Mesodermal cell (in vitro differentiated cells): ENCODE data around the gene SPIRE2.
A peak's percentile ranks its signal among the peaks of the same experiment; 100 is the strongest.
"Not testable (repeated sequence)": the region's sequence is repeated elsewhere in the genome, so short reads cannot be mapped to it uniquely, and the experiment has no call there.

ENCODE experiments used
- H3K27ac ChIP-seq: 2 replicates; pipeline ENCODE4 v1.7.0; 2013; ENCODE audit warnings: mild to moderate bottlenecking, low read depth, low read length, moderate library complexity; ENCODE audit not compliant: severe bottlenecking
- H3K36me3 ChIP-seq: 2 replicates; pipeline ENCODE4 v1.7.1; 2013; ENCODE audit warnings: mild to moderate bottlenecking, low read length, moderate library complexity; ENCODE audit not compliant: control insufficient read depth, insufficient read depth
- H3K4me1 ChIP-seq: one replicate; pipeline ENCODE4 v1.7.1; 2013; ENCODE audit warnings: mild to moderate bottlenecking, low read length; ENCODE audit not compliant: insufficient read depth, control insufficient read depth, poor library complexity, severe bottlenecking
- H3K4me3 ChIP-seq: 2 replicates; pipeline ENCODE4 v1.7.0; 2013; ENCODE audit warnings: low read length, control low read depth, mild to moderate bottlenecking; ENCODE audit not compliant: insufficient read depth, poor library complexity, severe bottlenecking; ENCODE audit errors: extremely low read depth
- H3K9me3 ChIP-seq: 2 replicates; pipeline ENCODE4 v1.7.1; 2013; ENCODE audit warnings: mild to moderate bottlenecking, low read length, moderate library complexity; ENCODE audit not compliant: control insufficient read depth
- WGBS, 2 experiments: methylation state at CpG; one replicate each; pipeline ENCODE4 v1.1.5; 2013; ENCODE audit warnings: missing lambda C conversion rate in 2 of 2; ENCODE audit not compliant: insufficient coverage in 2 of 2; 5-methylcytosine and 5-hydroxymethylcytosine counted together

Gene SPIRE2

GRCh38 chr16:89911375-89911774, 83.1 kb downstream of the SPIRE2 start:
- whole genome bisulfite sequencing, 2 experiments = 93 to 98% methylated on average over 8 to 10 of the region's 14 CpGs
- Histone ChIP-seq H3K4me3 (no peak overlapping the region), H3K27ac (no peak overlapping the region), H3K36me3 (peaks cover 60% of the 10 kb centered on the region), H3K9me3 (peaks cover 5% of the 10 kb centered on the region), H3K4me1 (peaks cover 9% of the 10 kb centered on the region)

GRCh38 chr16:89912143-89912542, 83.9 kb downstream of the SPIRE2 start:
- Histone ChIP-seq H3K4me1 (peaks cover 9% of the 10 kb centered on the region), H3K27ac (no peak overlapping the region), H3K36me3 (peaks cover 53% of the 10 kb centered on the region), H3K9me3 (no peaks in the 10 kb centered on the region), H3K4me3 (no peak overlapping the region)
- 92 to 96% methylated on average over 13 of the region's 13 CpGs for WGBS, 2 experiments

GRCh38 chr16:89912627-89913026, 84.4 kb downstream of the SPIRE2 start:
- no peak overlapping the region for H3K4me3 ChIP-seq
- H3K27ac ChIP-seq = no peak overlapping the region
- no peaks in the 10 kb centered on the region for H3K9me3 ChIP-seq
- H3K36me3 ChIP-seq = peaks cover 52% of the 10 kb centered on the region
- WGBS, 2 experiments = 94 to 95% methylated on average over 14 of the region's 14 CpGs
- H3K4me1 ChIP-seq = peaks cover 9% of the 10 kb centered on the region

GRCh38 chr16:89913408-89914387, 85.4 kb downstream of the SPIRE2 start:
- 92 to 96% methylated on average over 17 to 26 of the region's 30 CpGs for WGBS, 2 experiments
- Histone ChIP-seq H3K27ac (no peak overlapping the region), H3K4me3 (no peak overlapping the region), H3K36me3 (peaks cover 42% of the 10 kb centered on the region), H3K4me1 (peaks cover 14% of the 10 kb centered on the region), H3K9me3 (no peaks in the 10 kb centered on the region)

GRCh38 chr16:89914642-89915285, 86.5 kb downstream of the SPIRE2 start:
- Histone ChIP-seq H3K36me3 (peaks cover 33% of the 10 kb centered on the region), H3K4me1 (peaks cover 17% of the 10 kb centered on the region)
- not testable (repeated sequence) for H3K4me3 ChIP-seq, H3K9me3 ChIP-seq, H3K27ac ChIP-seq
- 91 to 94% methylated on average over 6 to 7 of the region's 11 CpGs for WGBS, 2 experiments

- Histone ChIP-seq H3K27ac (no peak overlapping the region), H3K4me3 (no peak overlapping the region), H3K36me3 (peaks cover 26% of the 10 kb centered on the region), H3K9me3 (no peaks in the 10 kb centered on the region), H3K4me1 (peaks cover 25% of the 10 kb centered on the region)
- 94 to 95% methylated on average over 33 to 35 of the region's 40 CpGs for WGBS, 2 experiments
These were observed 87.3 kb downstream of the SPIRE2 start for GRCh38 chr16:89915303-89916232.

GRCh38 chr16:89917773-89918452, 89.6 kb downstream of the SPIRE2 start:
- Histone ChIP-seq H3K27ac (peak overlapping the region; percentile 72), H3K9me3 (no peaks in the 10 kb centered on the region), H3K36me3 (peaks cover 4% of the 10 kb centered on the region), H3K4me3 (peak overlapping the region; percentile 31), H3K4me1 (peaks cover 27% of the 10 kb centered on the region)
- WGBS, 2 experiments = 4 to 5% methylated on average over 25 to 27 of the region's 39 CpGs

- WGBS, 2 experiments = 16 to 21% methylated on average over 18 to 23 of the region's 23 CpGs
- peaks cover 27% of the 10 kb centered on the region for H3K4me1 ChIP-seq
- no peaks in the 10 kb centered on the region for H3K36me3 ChIP-seq
- no peaks in the 10 kb centered on the region for H3K9me3 ChIP-seq
- peak within 1 kb of the TSS; percentile 72 for H3K27ac ChIP-seq
- H3K4me3 ChIP-seq = peak within 1 kb of the TSS; percentile 31
These were observed 90.4 kb downstream of the SPIRE2 start, which contains the start of gene MC1R for GRCh38 chr16:89918453-89919347. MC1R (plus strand) TSS chr16:89918862; CDS start chr16:89919259, 397 bp downstream.
